Measurements from ENCODE around the gene DLK1. TPM values are rescaled to one million over a fixed set of nuclear protein-coding genes. Genes with fewer than 3 reads are reported as not detected.

The DLK1 gene
- total RNA-seq, 1 donor from 2014 or later = 8.6 TPM

DNA sequence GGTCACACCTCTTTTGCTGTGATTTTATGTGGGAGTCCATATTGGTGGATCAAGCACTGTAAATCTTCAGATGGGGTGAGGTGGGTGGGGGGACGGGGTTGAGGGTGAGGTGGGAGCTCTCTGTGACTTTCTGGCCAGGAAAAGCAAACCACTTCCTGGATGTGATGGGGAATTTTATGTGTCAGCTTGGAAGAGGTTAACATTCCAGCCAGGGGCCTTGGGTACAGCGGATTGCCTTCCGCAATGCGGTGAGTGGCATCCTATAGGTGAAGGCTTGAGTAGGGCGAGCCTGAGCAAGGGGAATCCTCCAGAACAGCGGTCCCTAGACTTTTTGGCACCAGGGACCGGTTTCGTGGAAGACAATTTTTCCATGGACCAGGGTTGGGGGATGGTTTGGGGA lies 36.2 kb downstream of the DLK1 start:
- no peak overlapping the region for H3K4me3 ChIP-seq
- no peaks in the 10 kb centered on the region for H3K4me1 ChIP-seq
- H3K27ac ChIP-seq = no peak overlapping the region
- intact Hi-C loops (cut with DNase I) = no loop called here
- H3K9me3 ChIP-seq = no peaks in the 10 kb centered on the region
- H3K27me3 ChIP-seq = no peaks in the 10 kb centered on the region
- no peak for DNase-seq (ENCODE audit: extremely low spot score in 2 of 2)
- no peak for TF ChIP-seq POLR2AphosphoS5 (IDR thresholded peaks at IDR 0.05; ENCODE audit: insufficient read depth in 1 of 2, low read depth in 1 of 2)
- TF ChIP-seq POLR2A (IDR thresholded peaks at IDR 0.05) = no peak
- no peak for TF ChIP-seq CTCF (IDR thresholded peaks at IDR 0.05)
- no peaks in the 10 kb centered on the region for H3K36me3 ChIP-seq

DNA sequence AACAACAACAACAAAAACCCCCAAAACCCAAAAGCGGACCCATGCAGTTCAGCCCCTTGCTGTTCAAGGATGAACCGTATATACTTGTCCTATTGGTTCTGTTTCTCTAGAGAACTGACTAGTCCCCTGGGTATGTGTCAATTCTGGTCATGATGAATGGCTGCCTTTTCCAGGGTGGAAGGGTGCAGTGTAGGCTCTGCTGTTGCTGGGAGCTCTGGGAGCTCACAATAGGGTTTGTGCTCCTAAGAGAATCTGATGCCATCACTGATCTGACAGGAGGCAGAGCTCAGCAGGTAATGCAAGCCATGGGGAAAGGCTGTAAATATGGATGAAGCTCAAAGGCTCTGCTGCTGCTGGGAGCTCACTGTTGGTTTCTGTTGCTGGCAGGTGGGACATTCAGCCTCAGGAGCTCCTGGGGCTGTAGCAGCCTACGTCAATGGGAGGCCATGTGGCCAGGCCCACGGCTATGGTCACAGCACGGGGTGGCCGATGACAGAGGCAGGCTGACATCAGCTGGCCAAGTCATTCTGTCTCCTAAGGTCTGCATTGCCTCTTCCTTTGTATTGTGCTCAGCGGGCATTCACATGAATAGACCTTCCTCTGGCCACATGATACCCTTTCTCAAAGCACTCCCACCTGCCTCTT lies 37.9 kb downstream of the DLK1 start:
- Histone ChIP-seq H3K27me3 (no peaks in the 10 kb centered on the region), H3K27ac (no peak overlapping the region), H3K36me3 (no peaks in the 10 kb centered on the region), H3K4me1 (no peaks in the 10 kb centered on the region), H3K4me3 (no peak overlapping the region), H3K9me3 (no peaks in the 10 kb centered on the region)
- DNase-seq (ENCODE audit: extremely low spot score in 2 of 2) = no peak
- intact Hi-C loops (cut with DNase I) = no loop called here
- TF ChIP-seq POLR2AphosphoS5 (IDR thresholded peaks at IDR 0.05; ENCODE audit: insufficient read depth in 1 of 2, low read depth in 1 of 2) (no peak), CTCF (IDR thresholded peaks at IDR 0.05) (no peak), POLR2A (IDR thresholded peaks at IDR 0.05) (no peak)

- TF ChIP-seq POLR2A (IDR thresholded peaks at IDR 0.05) = no peak
- Histone ChIP-seq H3K27me3 (no peaks in the 10 kb centered on the region), H3K4me1 (no peaks in the 10 kb centered on the region), H3K27ac (no peak overlapping the region), H3K4me3 (no peak overlapping the region), H3K9me3 (no peaks in the 10 kb centered on the region), H3K36me3 (no peaks in the 10 kb centered on the region)
- intact Hi-C loops (cut with DNase I) = no loop called here
- no peak for DNase-seq (ENCODE audit: extremely low spot score in 2 of 2)
Measured at GRCh38 chr14:100765296-100765695, 38.6 kb downstream of the DLK1 start.

DNA sequence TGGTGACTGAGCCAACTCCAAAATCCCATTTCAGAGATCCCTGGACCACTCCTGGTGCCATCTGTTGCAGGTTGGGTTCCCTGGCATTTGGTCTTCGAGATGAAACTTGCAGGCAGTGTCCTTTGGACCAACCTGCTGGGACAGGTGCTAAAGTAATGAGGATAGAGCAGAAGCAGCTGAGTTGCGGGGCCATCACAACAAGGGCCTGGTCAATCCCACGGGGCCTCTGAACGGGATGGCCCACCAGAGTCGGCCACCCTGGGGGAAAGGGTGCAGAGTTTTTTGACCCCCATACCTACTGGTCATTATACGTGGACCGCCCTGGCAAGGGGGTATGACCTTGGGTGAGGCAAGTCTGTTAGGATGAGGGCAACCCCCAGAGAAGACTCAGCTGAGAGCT lies 39.3 kb downstream of the DLK1 start:
- no peaks in the 10 kb centered on the region for H3K9me3 ChIP-seq
- no peaks in the 10 kb centered on the region for H3K36me3 ChIP-seq
- no peaks in the 10 kb centered on the region for H3K4me1 ChIP-seq
- no peaks in the 10 kb centered on the region for H3K27me3 ChIP-seq
- no peak overlapping the region for H3K27ac ChIP-seq
- no peak for TF ChIP-seq POLR2AphosphoS5 (IDR thresholded peaks at IDR 0.05; ENCODE audit: insufficient read depth in 1 of 2, low read depth in 1 of 2)
- DNase-seq (ENCODE audit: extremely low spot score in 2 of 2) = no peak
- intact Hi-C loops (cut with DNase I) = no loop called here
- no peak overlapping the region for H3K4me3 ChIP-seq

- no peaks in the 10 kb centered on the region for H3K4me1 ChIP-seq
- intact Hi-C loops (cut with DNase I) = no loop called here
Measured at GRCh38 chr14:100767003-100767787, 40.5 kb downstream of the DLK1 start.

More at GRCh38 chr14:100767003-100767787, 40.5 kb downstream of the DLK1 start:
- H3K36me3 ChIP-seq = no peaks in the 10 kb centered on the region
- H3K27me3 ChIP-seq = no peaks in the 10 kb centered on the region
- H3K4me3 ChIP-seq = no peak overlapping the region
- no peak overlapping the region for H3K27ac ChIP-seq
- TF ChIP-seq POLR2AphosphoS5 (IDR thresholded peaks at IDR 0.05; ENCODE audit: insufficient read depth in 1 of 2, low read depth in 1 of 2) (no peak), POLR2A (IDR thresholded peaks at IDR 0.05) (no peak), CTCF (IDR thresholded peaks at IDR 0.05) (no peak)
- no peaks in the 10 kb centered on the region for H3K9me3 ChIP-seq
- DNase-seq (ENCODE audit: extremely low spot score in 2 of 2) = no peak

Measured in vagina (tissue), 2 donors.